Esophagus muscularis mucosa (tissue), 3 donors: ENCODE results near the gene ADGRV1.
"Not testable (repeated sequence)": the region's sequence is repeated elsewhere in the genome, so short reads cannot be mapped to it uniquely, and the experiment has no call there.

Experiments
- CTCF ChIP-seq, 3 experiments: fragments of 200-600 bp in 2 of 3; fragments of 450-650 bp in 1 of 3; sonication (generic) in 2 of 3; IDR thresholded peaks; one replicate each; pipeline ENCODE4 v1.5.1; 2017 to 2019; ENCODE audit warnings: antibody characterized with exemption in 3 of 3, mild to moderate bottlenecking in 2 of 3, moderate library complexity in 1 of 3
- POLR2A ChIP-seq: fragments of 450-650 bp; IDR thresholded peaks from one replicate; pipeline ENCODE4 v1.6.1; 2017; ENCODE audit warnings: antibody characterized with exemption, moderate library complexity, mild to moderate bottlenecking, low read depth

GRCh38 chr5:90969945-90970344, 411.3 kb downstream of the ADGRV1 start:
- TF ChIP-seq CTCF (IDR thresholded peaks at IDR 0.05); POLR2A: not testable (repeated sequence)
